ENCODE data around the gene GTF3C1. TPM values are rescaled to one million over a fixed set of nuclear protein-coding genes. Genes with fewer than 3 reads are reported as not detected.

The GTF3C1 gene
- polyA plus RNA-seq, 1 donor from 2014 or later = 54.0 TPM

GRCh38 chr16:27444015-27444414 is 105.7 kb downstream of the GTF3C1 start:
- no peak for TF ChIP-seq EZH2 (IDR thresholded peaks at IDR 0.05; ENCODE audit: borderline replicate concordance, insufficient read depth, low read length, poor library complexity, severe bottlenecking)
- TF ChIP-seq REST (IDR thresholded peaks at IDR 0.05; ENCODE audit: borderline replicate concordance) = no peak
- no peak for TF ChIP-seq MXI1 (conservative IDR thresholded peaks at IDR 0.05; ENCODE audit: poor library complexity, severe bottlenecking)
- TF ChIP-seq TAF1 (IDR thresholded peaks at IDR 0.05; ENCODE audit: low read depth) = no peak
- no peak for TF ChIP-seq RAD21 (conservative IDR thresholded peaks at IDR 0.05)
- TF ChIP-seq SMC3 (conservative IDR thresholded peaks at IDR 0.05; ENCODE audit: poor library complexity) = no peak
- TF ChIP-seq POLR2AphosphoS5 (IDR thresholded peaks at IDR 0.05) = no peak
- TF ChIP-seq CTCF (IDR thresholded peaks at IDR 0.05; ENCODE audit: poor library complexity, severe bottlenecking) = no peak
- TF ChIP-seq EP300 (conservative IDR thresholded peaks at IDR 0.05; ENCODE audit: poor library complexity, severe bottlenecking) = no peak
- H3K36me3 ChIP-seq (ENCODE audit: insufficient read depth, low read length) = no peaks in the 10 kb centered on the region
- H4K20me1 ChIP-seq (ENCODE audit: insufficient read depth) = no peaks in the 10 kb centered on the region
- H3K4me3 ChIP-seq (ENCODE audit: low read length) = no peak overlapping the region
- H3F3A ChIP-seq (ENCODE audit: insufficient read depth, low read length, poor library complexity, severe bottlenecking) = no peaks in the 10 kb centered on the region
- H3K9me3 ChIP-seq (ENCODE audit: low read length) = no peaks in the 10 kb centered on the region
- H2AFZ ChIP-seq (ENCODE audit: low read depth, low read length) = no peak overlapping the region
- H3K4me2 ChIP-seq (ENCODE audit: low read length) = no peak overlapping the region
- H3K79me2 ChIP-seq (replicated peaks; ENCODE audit: insufficient read depth, low read length) = no peaks in the 10 kb centered on the region
- no peaks in the 10 kb centered on the region for H3K9me2 ChIP-seq (ENCODE audit: insufficient read depth, low read length)
- no peak overlapping the region for H3K27ac ChIP-seq (ENCODE audit: low read length)
- H3K27me3 ChIP-seq (ENCODE audit: insufficient read depth, low read depth, low read length) = no peaks in the 10 kb centered on the region
- no peak overlapping the region for H3K9ac ChIP-seq (ENCODE audit: low read length)

DNA sequence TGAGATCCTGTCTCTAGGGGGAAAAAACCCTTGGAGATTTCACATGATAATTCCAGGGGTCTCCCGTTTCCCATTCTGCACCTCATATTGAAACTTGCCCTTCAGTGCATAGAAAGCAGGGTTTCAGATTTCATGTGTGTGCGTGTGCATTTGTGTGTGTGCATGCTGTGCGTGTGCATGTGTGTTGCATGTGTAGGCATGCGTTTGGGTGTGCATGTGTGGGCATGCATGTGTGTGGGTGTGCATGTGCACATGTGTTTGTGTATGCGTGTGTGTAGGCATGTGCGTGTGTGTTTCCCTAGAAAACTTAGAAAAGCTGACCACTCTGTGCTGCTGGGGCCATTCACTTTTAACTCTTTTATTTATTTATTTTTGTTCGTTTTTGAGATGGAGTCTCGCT is 107.7 kb downstream of the GTF3C1 start:
- Histone ChIP-seq H3K9me3 (ENCODE audit: low read length) (no peaks in the 10 kb centered on the region), H3K9ac (ENCODE audit: low read length) (no peak overlapping the region), H3K9me2 (ENCODE audit: insufficient read depth, low read length) (no peaks in the 10 kb centered on the region), H3K27ac (ENCODE audit: low read length) (no peak overlapping the region), H3F3A (ENCODE audit: insufficient read depth, low read length, poor library complexity, severe bottlenecking) (no peaks in the 10 kb centered on the region), H3K4me3 (ENCODE audit: low read length) (no peak overlapping the region), H3K27me3 (ENCODE audit: insufficient read depth, low read depth, low read length) (no peaks in the 10 kb centered on the region), H3K4me2 (ENCODE audit: low read length) (no peak overlapping the region), H3K36me3 (ENCODE audit: insufficient read depth, low read length) (no peaks in the 10 kb centered on the region), H4K20me1 (ENCODE audit: insufficient read depth) (no peaks in the 10 kb centered on the region), H2AFZ (ENCODE audit: low read depth, low read length) (no peak overlapping the region), H3K79me2 (replicated peaks; ENCODE audit: insufficient read depth, low read length) (no peaks in the 10 kb centered on the region)
- TF ChIP-seq CTCF (IDR thresholded peaks at IDR 0.05; ENCODE audit: poor library complexity, severe bottlenecking) (no peak), EZH2 (IDR thresholded peaks at IDR 0.05; ENCODE audit: borderline replicate concordance, insufficient read depth, low read length, poor library complexity, severe bottlenecking) (no peak), RAD21 (conservative IDR thresholded peaks at IDR 0.05) (no peak), MXI1 (conservative IDR thresholded peaks at IDR 0.05; ENCODE audit: poor library complexity, severe bottlenecking) (no peak), SMC3 (conservative IDR thresholded peaks at IDR 0.05; ENCODE audit: poor library complexity) (no peak), POLR2AphosphoS5 (IDR thresholded peaks at IDR 0.05) (no peak), TAF1 (IDR thresholded peaks at IDR 0.05; ENCODE audit: low read depth) (no peak), REST (IDR thresholded peaks at IDR 0.05; ENCODE audit: borderline replicate concordance) (no peak), EP300 (conservative IDR thresholded peaks at IDR 0.05; ENCODE audit: poor library complexity, severe bottlenecking) (no peak)
